Measurements from ENCODE around the gene NR1H3. TPM values are rescaled to one million over a fixed set of nuclear protein-coding genes. Genes with fewer than 3 reads are reported as not detected.

Gene NR1H3
- polyA plus RNA-seq, 3 donors = 4.4 to 20.3 (median 9.3) TPM

GRCh38 chr11:47235163-47235562, 22.6 kb upstream of the NR1H3 start:
- DNase-seq = no peak
- Histone ChIP-seq H3K4me1 (ENCODE audit: control insufficient read depth in 1 of 2, insufficient read depth in 2 of 2, low read length in 2 of 2) (no peaks in the 10 kb centered on the region), H3K27ac (ENCODE audit: low read depth in 1 of 2, low read length in 2 of 2) (no peak overlapping the region), H3K27me3 (ENCODE audit: control insufficient read depth in 2 of 2, insufficient read depth in 2 of 2, low read length in 2 of 2) (no peaks in the 10 kb centered on the region), H3K4me2 (replicated peaks; ENCODE audit: extremely low read depth, low read length, poor library complexity, severe bottlenecking) (no peak overlapping the region), H3K4me3 (replicated peaks in 1 of 3; ENCODE audit: low read depth in 2 of 3, low read length in 3 of 3) (no peak overlapping the region), H2AFZ (ENCODE audit: insufficient read depth, low read depth, low read length, poor library complexity, severe bottlenecking) (no peak overlapping the region), H4K20me1 (ENCODE audit: insufficient read depth, low read length) (no peaks in the 10 kb centered on the region), H3K36me3 (replicated peaks in 1 of 2; ENCODE audit: control insufficient read depth in 1 of 2, insufficient read depth in 2 of 2, low read length in 2 of 2) (peaks cover 32 to 66% of the 10 kb centered on the region in 2 donors), H3K79me2 (ENCODE audit: insufficient read depth, low read length) (no peaks in the 10 kb centered on the region), H3K9me3 (replicated peaks in 1 of 2; ENCODE audit: control insufficient read depth in 1 of 2, insufficient read depth in 1 of 2, low read length in 2 of 2) (no peaks in the 10 kb centered on the region), H3K9ac (ENCODE audit: insufficient read depth, low read length, poor library complexity, severe bottlenecking) (no peak overlapping the region)
- Mint-ChIP-seq H3K4me1 (no peaks in the 10 kb centered on the region), H3K9me3 (no peaks in the 10 kb centered on the region), H3K4me3 (peak overlapping the region in 1 of 2 donors; percentile 10), H3K27me3 (ENCODE audit: low read depth in 3 of 3) (no peaks in the 10 kb centered on the region), H3K27ac (peak overlapping the region in 1 of 7 donors; percentile 29), H3K36me3 (peaks cover 35 to 49% of the 10 kb centered on the region in 2 donors)
- WGBS (ENCODE audit: insufficient coverage) = 94% methylated on average over 5 of the region's 12 CpGs
- intact Hi-C loops (cut with micrococcal nuclease) = no loop called here
- TF ChIP-seq CTCF (IDR thresholded peaks at IDR 0.05) = no peak

GRCh38 chr11:47236482-47236881, 21.3 kb upstream of the NR1H3 start:
- H3K27ac Mint-ChIP-seq = peak overlapping the region in 1 of 7 donors; percentile 27
- no peak overlapping the region for H3K4me3 ChIP-seq (replicated peaks in 1 of 3; ENCODE audit: low read depth in 2 of 3, low read length in 3 of 3)
- no peaks in the 10 kb centered on the region for H3K27me3 ChIP-seq (ENCODE audit: control insufficient read depth in 2 of 2, insufficient read depth in 2 of 2, low read length in 2 of 2)
- H3K4me1 Mint-ChIP-seq = no peaks in the 10 kb centered on the region
- no peaks in the 10 kb centered on the region for H3K27me3 Mint-ChIP-seq (ENCODE audit: low read depth in 3 of 3)
- no peaks in the 10 kb centered on the region for H3K9me3 ChIP-seq (replicated peaks in 1 of 2; ENCODE audit: control insufficient read depth in 1 of 2, insufficient read depth in 1 of 2, low read length in 2 of 2)
- no peak overlapping the region for H2AFZ ChIP-seq (ENCODE audit: insufficient read depth, low read depth, low read length, poor library complexity, severe bottlenecking)
- TF ChIP-seq CTCF (IDR thresholded peaks at IDR 0.05) = no peak
- no peaks in the 10 kb centered on the region for H3K4me1 ChIP-seq (ENCODE audit: control insufficient read depth in 1 of 2, insufficient read depth in 2 of 2, low read length in 2 of 2)
- no peak overlapping the region for H3K4me2 ChIP-seq (replicated peaks; ENCODE audit: extremely low read depth, low read length, poor library complexity, severe bottlenecking)
- peaks cover 40 to 60% of the 10 kb centered on the region in 2 donors for H3K36me3 Mint-ChIP-seq
- H3K4me3 Mint-ChIP-seq = no peak overlapping the region
- peaks cover 40 to 68% of the 10 kb centered on the region in 2 donors for H3K36me3 ChIP-seq (replicated peaks in 1 of 2; ENCODE audit: control insufficient read depth in 1 of 2, insufficient read depth in 2 of 2, low read length in 2 of 2)
- H3K9me3 Mint-ChIP-seq = no peaks in the 10 kb centered on the region
- H3K27ac ChIP-seq (ENCODE audit: low read depth in 1 of 2, low read length in 2 of 2) = no peak overlapping the region
- WGBS (ENCODE audit: insufficient coverage) = no CpG with 5 or more reads among the region's 5 CpGs
- H3K79me2 ChIP-seq (ENCODE audit: insufficient read depth, low read length) = no peaks in the 10 kb centered on the region
- intact Hi-C loops (cut with micrococcal nuclease) = no loop called here
- H3K9ac ChIP-seq (ENCODE audit: insufficient read depth, low read length, poor library complexity, severe bottlenecking) = no peak overlapping the region
- no peak for DNase-seq
- no peaks in the 10 kb centered on the region for H4K20me1 ChIP-seq (ENCODE audit: insufficient read depth, low read length)

All from CD14-positive monocyte (primary cell).